HG02943 (cell line): ENCODE data around the gene SULF2.

Experiments used
- ATAC-seq: cut with Tn5 transposase; IDR thresholded peaks from one replicate; pipeline ENCODE4 v1.9.1; 2021; ENCODE audit warnings: mild to moderate bottlenecking, low read depth, moderate library complexity; ENCODE audit not compliant: unreplicated experiment

The SULF2 gene

GRCh38 chr20:47785854-47786764 is 828 bp upstream of the SULF2 start:
- no peak for ATAC-seq

GRCh38 chr20:47784599-47785310 is 526 bp downstream of the SULF2 start:
- ATAC-seq = no peak

- ATAC-seq = no peak
Measured at GRCh38 chr20:47783828-47784598, 1.3 kb downstream of the SULF2 start.

- no peak for ATAC-seq
Measured at GRCh38 chr20:47782920-47783552, 2.2 kb downstream of the SULF2 start.

- ATAC-seq = no peak
Measured at GRCh38 chr20:47782076-47782475, 3.2 kb downstream of the SULF2 start.

GRCh38 chr20:47781632-47782031 is 3.6 kb downstream of the SULF2 start:
- no peak for ATAC-seq

- ATAC-seq = no peak
Measured at GRCh38 chr20:47780720-47781389, 4.4 kb downstream of the SULF2 start.

GRCh38 chr20:47778398-47779354 is 6.6 kb downstream of the SULF2 start:
- no peak for ATAC-seq

- ATAC-seq = no peak
Measured at GRCh38 chr20:47777220-47777619, 8.1 kb downstream of the SULF2 start.

- no peak for ATAC-seq
Measured at GRCh38 chr20:47776639-47777038, 8.6 kb downstream of the SULF2 start.

- no peak for ATAC-seq
Measured at GRCh38 chr20:47775841-47776240, 9.4 kb downstream of the SULF2 start.

- no peak for ATAC-seq
Measured at GRCh38 chr20:47775039-47775438, 10.2 kb downstream of the SULF2 start.

GRCh38 chr20:47774131-47774777 is 11.0 kb downstream of the SULF2 start:
- ATAC-seq = no peak

- no peak for ATAC-seq
Measured at GRCh38 chr20:47773371-47773786, 11.9 kb downstream of the SULF2 start.

- no peak for ATAC-seq
Measured at GRCh38 chr20:47770935-47771334, 14.3 kb downstream of the SULF2 start.

GRCh38 chr20:47768016-47768824 is 17.1 kb downstream of the SULF2 start:
- no peak for ATAC-seq
